HG03196 (cell line): ENCODE measurements around the gene SCN1A.
A peak's percentile ranks its signal among the peaks of the same experiment; 100 is the strongest.
"Not testable (repeated sequence)": the region's sequence is repeated elsewhere in the genome, so short reads cannot be mapped to it uniquely, and the experiment has no call there.

ENCODE experiments used
- ATAC-seq: cut with Tn5 transposase; IDR thresholded peaks from one replicate; pipeline ENCODE4 v1.9.1; 2021; ENCODE audit not compliant: unreplicated experiment

SCN1A gene

GRCh38 chr2:165990846-165991245 lies 137.0 kb downstream of the SCN1A start:
- no peak for ATAC-seq

- no peak for ATAC-seq
These were observed 138.0 kb downstream of the SCN1A start for GRCh38 chr2:165989851-165990250.

GRCh38 chr2:165985120-165985519 lies 142.7 kb downstream of the SCN1A start:
- ATAC-seq = no peak

GRCh38 chr2:165972161-165972560 lies 155.7 kb downstream of the SCN1A start:
- not testable (repeated sequence) for ATAC-seq

GRCh38 chr2:165970663-165971062 lies 157.2 kb downstream of the SCN1A start:
- ATAC-seq = no peak

GRCh38 chr2:165969227-165969626 lies 158.6 kb downstream of the SCN1A start:
- no peak for ATAC-seq

- ATAC-seq = no peak
These were observed 160.1 kb downstream of the SCN1A start for GRCh38 chr2:165967746-165968145.

- no peak for ATAC-seq
These were observed 166.0 kb downstream of the SCN1A start for GRCh38 chr2:165961818-165962217.

- ATAC-seq = no peak
These were observed 168.4 kb downstream of the SCN1A start for GRCh38 chr2:165959371-165959770.

- no peak for ATAC-seq
These were observed 169.4 kb downstream of the SCN1A start for GRCh38 chr2:165958313-165958960.

- no peak for ATAC-seq
These were observed 170.7 kb downstream of the SCN1A start for GRCh38 chr2:165957030-165957675.

GRCh38 chr2:165953655-165954606 lies 173.9 kb downstream of the SCN1A start, which contains the start of gene TTC21B:
TSS of gene TTC21B (minus strand) at chr2:165953776. CDS start at chr2:165953705, 71 bp downstream.
- ATAC-seq = peak; percentile 97

- no peak for ATAC-seq
These were observed 174.5 kb downstream of the SCN1A start for GRCh38 chr2:165953306-165953654.

- no peak for ATAC-seq
These were observed 175.0 kb downstream of the SCN1A start for GRCh38 chr2:165952741-165953211.

- ATAC-seq = no peak
These were observed 175.7 kb downstream of the SCN1A start for GRCh38 chr2:165952085-165952484.

GRCh38 chr2:165950438-165950837 lies 177.4 kb downstream of the SCN1A start:
- no peak for ATAC-seq

- no peak for ATAC-seq
These were observed 186.0 kb downstream of the SCN1A start for GRCh38 chr2:165941827-165942226.

- ATAC-seq = no peak
These were observed 189.6 kb downstream of the SCN1A start for GRCh38 chr2:165938237-165938636.
